Neural cell (in vitro differentiated cells): ENCODE results near the gene RNU6-1. TPM values are rescaled to one million over a fixed set of nuclear protein-coding genes. Genes with fewer than 3 reads are reported as not detected.

Experiments used
- H2AFZ ChIP-seq: fragments of 200-600, 300-800 bp; sonication (generic), shearing (Covaris generic); 2 replicates; pipeline ENCODE4 v1.6.0; 2014; ENCODE audit warnings: low read depth, mild to moderate bottlenecking, antibody characterized with exemption, low read length, moderate library complexity
- H3F3A ChIP-seq: fragments of 200-600 bp; shearing (Covaris generic); 2 replicates; pipeline ENCODE4 v1.6.1; 2016; ENCODE audit warnings: mild to moderate bottlenecking, moderate library complexity, mixed read lengths, antibody characterized with exemption, low read length; ENCODE audit not compliant: insufficient read depth, poor library complexity, severe bottlenecking
- H3K27ac ChIP-seq: fragments of 200-600, 300-800 bp; sonication (generic), shearing (Covaris generic); 2 replicates; pipeline ENCODE4 v1.5.1; 2014; ENCODE audit warnings: mild to moderate bottlenecking, low read length, moderate library complexity
- H3K27me3 ChIP-seq: fragments of 300-800, 200-600 bp; sonication (generic), shearing (Covaris generic); 2 replicates; pipeline ENCODE4 v1.6.0; 2014; ENCODE audit warnings: mild to moderate bottlenecking, low read depth, low read length, moderate library complexity; ENCODE audit not compliant: insufficient read depth
- H3K36me3 ChIP-seq: fragments of 300-800, 200-600 bp; sonication (generic), shearing (Covaris generic); 2 replicates; pipeline ENCODE4 v1.5.1; 2014; ENCODE audit warnings: mild to moderate bottlenecking, antibody characterized with exemption, low read length, moderate library complexity; ENCODE audit not compliant: insufficient read depth
- H3K4me2 ChIP-seq: fragments of 300-800, 200-600 bp; sonication (generic), shearing (Covaris generic); 2 replicates; pipeline ENCODE4 v1.6.0; 2014; ENCODE audit warnings: mild to moderate bottlenecking, low read length
- H3K4me3 ChIP-seq: fragments of 300-800, 200-600 bp; sonication (generic), shearing (Covaris generic); 2 replicates; pipeline ENCODE4 v1.5.1; 2014; ENCODE audit warnings: mild to moderate bottlenecking, low read length, moderate library complexity
- H3K79me2 ChIP-seq: fragments of 200-600 bp; shearing (Covaris generic); replicated peaks from 2 replicates; pipeline ENCODE4 v1.6.0; 2014; ENCODE audit warnings: mild to moderate bottlenecking, low read length, moderate library complexity; ENCODE audit not compliant: insufficient read depth
- H3K9ac ChIP-seq: fragments of 300-800, 200-600 bp; sonication (generic), shearing (Covaris generic); 2 replicates; pipeline ENCODE4 v1.6.1; 2016; ENCODE audit warnings: mild to moderate bottlenecking, low read length, mixed read lengths
- H3K9me2 ChIP-seq: fragments of 200-600 bp; shearing (Covaris generic); 2 replicates; pipeline ENCODE4 v1.6.1; 2016; ENCODE audit warnings: mild to moderate bottlenecking, low read length, mixed read lengths; ENCODE audit not compliant: insufficient read depth
- H3K9me3 ChIP-seq: fragments of 200-600, 300-800 bp; sonication (generic), shearing (Covaris generic); 2 replicates; pipeline ENCODE4 v1.6.1; 2016; ENCODE audit warnings: mild to moderate bottlenecking, mixed run types, low read length, moderate library complexity, mixed read lengths
- H4K20me1 ChIP-seq: fragments of 200-600 bp; shearing (Covaris generic); 2 replicates; pipeline ENCODE4 v1.6.1; 2016; ENCODE audit warnings: mild to moderate bottlenecking, mixed run types; ENCODE audit not compliant: insufficient read depth
- EP300 ChIP-seq: fragments of 450-650 bp; conservative IDR thresholded peaks from 2 replicates; pipeline ENCODE4 v1.6.1; 2014; ENCODE audit warnings: antibody characterized with exemption, mild to moderate bottlenecking, moderate library complexity; ENCODE audit not compliant: poor library complexity, severe bottlenecking
- EZH2 ChIP-seq: fragments of 200-600, 300-800 bp; shearing (Covaris generic), sonication (generic); IDR thresholded peaks from 2 replicates; pipeline ENCODE4 v1.6.1; 2014; ENCODE audit warnings: antibody characterized with exemption, low read length, borderline replicate concordance, mild to moderate bottlenecking; ENCODE audit not compliant: insufficient read depth, poor library complexity, severe bottlenecking
- MXI1 ChIP-seq: fragments of 450-650 bp; conservative IDR thresholded peaks from 2 replicates; pipeline ENCODE4 v1.6.1; 2014; ENCODE audit warnings: antibody characterized with exemption, mild to moderate bottlenecking; ENCODE audit not compliant: poor library complexity, severe bottlenecking
- POLR2AphosphoS5 ChIP-seq: IDR thresholded peaks from 2 replicates; pipeline ENCODE4 v1.6.1; 2012
- RAD21 ChIP-seq: fragments of 450-650 bp; conservative IDR thresholded peaks from 2 replicates; pipeline ENCODE4 v1.6.1; 2014; ENCODE audit warnings: antibody characterized with exemption, mild to moderate bottlenecking, moderate library complexity
- SMC3 ChIP-seq: fragments of 450-650 bp; conservative IDR thresholded peaks from 2 replicates; pipeline ENCODE4 v1.6.1; 2014; ENCODE audit warnings: antibody characterized with exemption, mild to moderate bottlenecking, moderate library complexity; ENCODE audit not compliant: poor library complexity
- TAF1 ChIP-seq: IDR thresholded peaks from 2 replicates; pipeline ENCODE4 v1.6.1; 2012; ENCODE audit warnings: low read depth
- polyA plus RNA-seq: library from polyadenylated mRNA; depleted of rRNA; stranded (reverse); fragments of >200 nt; gene quantifications from 2 replicates; pipeline ENCODE4 v1.2.3, GENCODE V29; 2014
- TF ChIP-seq, protein P1 (sequence below): IDR thresholded peaks from 2 replicates; pipeline ENCODE4 v1.6.1; 2012; ENCODE audit warnings: borderline replicate concordance
- TF ChIP-seq, protein P2 (sequence below): fragments of 450-650 bp; IDR thresholded peaks from 2 replicates; pipeline ENCODE4 v1.5.1; 2014; ENCODE audit warnings: antibody characterized with exemption, mild to moderate bottlenecking, moderate library complexity; ENCODE audit not compliant: poor library complexity, severe bottlenecking

The RNU6-1 gene
- polyA plus RNA-seq, 1 donor from 2014 or later = not detected

DNA sequence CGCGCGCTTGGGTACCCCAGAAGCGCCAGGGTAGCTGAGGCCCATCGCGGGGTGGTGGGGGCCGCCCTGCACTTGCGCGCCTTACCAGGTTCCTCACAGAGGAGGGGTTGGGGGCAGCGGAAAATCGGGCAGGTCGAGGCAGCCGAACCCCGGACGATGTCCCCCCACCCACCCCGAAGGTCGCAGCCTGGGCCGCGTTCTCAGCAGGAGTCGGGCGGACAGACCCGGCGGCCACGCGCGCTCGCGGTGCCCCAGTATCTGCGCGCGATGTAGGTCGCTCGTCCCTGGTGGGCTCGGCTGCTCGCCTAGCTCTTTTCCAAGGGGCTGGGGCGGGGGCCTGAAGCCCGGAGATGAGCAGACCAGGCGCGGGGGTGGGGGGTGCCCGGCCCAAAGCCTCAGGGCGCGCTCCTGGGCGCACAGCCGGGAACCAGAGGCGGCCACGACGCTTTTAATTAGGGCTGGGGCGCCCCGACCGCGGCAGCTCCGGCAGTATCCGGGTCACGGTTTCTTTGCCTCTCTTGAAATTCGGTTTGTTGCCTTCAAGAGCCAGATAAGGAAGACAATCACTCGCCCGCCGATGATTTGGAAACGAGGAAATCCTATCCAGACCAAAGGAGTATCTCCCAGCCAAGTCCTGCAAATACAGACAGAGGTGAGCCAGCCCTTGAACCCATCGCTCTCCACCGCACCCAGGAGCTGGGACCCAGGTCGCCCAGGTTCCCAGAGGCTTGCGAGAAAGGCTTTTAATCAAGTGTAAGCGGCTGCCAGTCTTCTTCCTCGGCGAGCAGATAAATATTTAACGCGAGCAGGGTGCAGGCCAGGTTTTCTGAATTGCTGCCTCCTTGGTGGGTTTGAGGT is 10.0 kb downstream of the RNU6-1 start:
- no peak overlapping the region for H3K4me2 ChIP-seq
- no peaks in the 10 kb centered on the region for H3K36me3 ChIP-seq
- H3K27ac ChIP-seq = no peak overlapping the region
- peaks cover 5% of the 10 kb centered on the region for H3K9me3 ChIP-seq
- no peak overlapping the region for H3K4me3 ChIP-seq
- H3K79me2 ChIP-seq = no peaks in the 10 kb centered on the region
- H3K27me3 ChIP-seq = peaks cover 100% of the 10 kb centered on the region
- TF ChIP-seq MXI1 (no peak), POLR2AphosphoS5 (no peak), RAD21 (no peak), SMC3 (no peak), EZH2 (no peak), EP300 (no peak), TAF1 (no peak)
- TF ChIP-seq, protein P1, sequence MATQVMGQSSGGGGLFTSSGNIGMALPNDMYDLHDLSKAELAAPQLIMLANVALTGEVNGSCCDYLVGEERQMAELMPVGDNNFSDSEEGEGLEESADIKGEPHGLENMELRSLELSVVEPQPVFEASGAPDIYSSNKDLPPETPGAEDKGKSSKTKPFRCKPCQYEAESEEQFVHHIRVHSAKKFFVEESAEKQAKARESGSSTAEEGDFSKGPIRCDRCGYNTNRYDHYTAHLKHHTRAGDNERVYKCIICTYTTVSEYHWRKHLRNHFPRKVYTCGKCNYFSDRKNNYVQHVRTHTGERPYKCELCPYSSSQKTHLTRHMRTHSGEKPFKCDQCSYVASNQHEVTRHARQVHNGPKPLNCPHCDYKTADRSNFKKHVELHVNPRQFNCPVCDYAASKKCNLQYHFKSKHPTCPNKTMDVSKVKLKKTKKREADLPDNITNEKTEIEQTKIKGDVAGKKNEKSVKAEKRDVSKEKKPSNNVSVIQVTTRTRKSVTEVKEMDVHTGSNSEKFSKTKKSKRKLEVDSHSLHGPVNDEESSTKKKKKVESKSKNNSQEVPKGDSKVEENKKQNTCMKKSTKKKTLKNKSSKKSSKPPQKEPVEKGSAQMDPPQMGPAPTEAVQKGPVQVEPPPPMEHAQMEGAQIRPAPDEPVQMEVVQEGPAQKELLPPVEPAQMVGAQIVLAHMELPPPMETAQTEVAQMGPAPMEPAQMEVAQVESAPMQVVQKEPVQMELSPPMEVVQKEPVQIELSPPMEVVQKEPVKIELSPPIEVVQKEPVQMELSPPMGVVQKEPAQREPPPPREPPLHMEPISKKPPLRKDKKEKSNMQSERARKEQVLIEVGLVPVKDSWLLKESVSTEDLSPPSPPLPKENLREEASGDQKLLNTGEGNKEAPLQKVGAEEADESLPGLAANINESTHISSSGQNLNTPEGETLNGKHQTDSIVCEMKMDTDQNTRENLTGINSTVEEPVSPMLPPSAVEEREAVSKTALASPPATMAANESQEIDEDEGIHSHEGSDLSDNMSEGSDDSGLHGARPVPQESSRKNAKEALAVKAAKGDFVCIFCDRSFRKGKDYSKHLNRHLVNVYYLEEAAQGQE = no peak
- TF ChIP-seq, protein P2, sequence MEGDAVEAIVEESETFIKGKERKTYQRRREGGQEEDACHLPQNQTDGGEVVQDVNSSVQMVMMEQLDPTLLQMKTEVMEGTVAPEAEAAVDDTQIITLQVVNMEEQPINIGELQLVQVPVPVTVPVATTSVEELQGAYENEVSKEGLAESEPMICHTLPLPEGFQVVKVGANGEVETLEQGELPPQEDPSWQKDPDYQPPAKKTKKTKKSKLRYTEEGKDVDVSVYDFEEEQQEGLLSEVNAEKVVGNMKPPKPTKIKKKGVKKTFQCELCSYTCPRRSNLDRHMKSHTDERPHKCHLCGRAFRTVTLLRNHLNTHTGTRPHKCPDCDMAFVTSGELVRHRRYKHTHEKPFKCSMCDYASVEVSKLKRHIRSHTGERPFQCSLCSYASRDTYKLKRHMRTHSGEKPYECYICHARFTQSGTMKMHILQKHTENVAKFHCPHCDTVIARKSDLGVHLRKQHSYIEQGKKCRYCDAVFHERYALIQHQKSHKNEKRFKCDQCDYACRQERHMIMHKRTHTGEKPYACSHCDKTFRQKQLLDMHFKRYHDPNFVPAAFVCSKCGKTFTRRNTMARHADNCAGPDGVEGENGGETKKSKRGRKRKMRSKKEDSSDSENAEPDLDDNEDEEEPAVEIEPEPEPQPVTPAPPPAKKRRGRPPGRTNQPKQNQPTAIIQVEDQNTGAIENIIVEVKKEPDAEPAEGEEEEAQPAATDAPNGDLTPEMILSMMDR = no peak
- peaks cover 2% of the 10 kb centered on the region for H4K20me1 ChIP-seq
- no peaks in the 10 kb centered on the region for H3K9me2 ChIP-seq
- H2AFZ ChIP-seq = no peak overlapping the region
- H3K9ac ChIP-seq = no peak overlapping the region
- no peaks in the 10 kb centered on the region for H3F3A ChIP-seq

DNA sequence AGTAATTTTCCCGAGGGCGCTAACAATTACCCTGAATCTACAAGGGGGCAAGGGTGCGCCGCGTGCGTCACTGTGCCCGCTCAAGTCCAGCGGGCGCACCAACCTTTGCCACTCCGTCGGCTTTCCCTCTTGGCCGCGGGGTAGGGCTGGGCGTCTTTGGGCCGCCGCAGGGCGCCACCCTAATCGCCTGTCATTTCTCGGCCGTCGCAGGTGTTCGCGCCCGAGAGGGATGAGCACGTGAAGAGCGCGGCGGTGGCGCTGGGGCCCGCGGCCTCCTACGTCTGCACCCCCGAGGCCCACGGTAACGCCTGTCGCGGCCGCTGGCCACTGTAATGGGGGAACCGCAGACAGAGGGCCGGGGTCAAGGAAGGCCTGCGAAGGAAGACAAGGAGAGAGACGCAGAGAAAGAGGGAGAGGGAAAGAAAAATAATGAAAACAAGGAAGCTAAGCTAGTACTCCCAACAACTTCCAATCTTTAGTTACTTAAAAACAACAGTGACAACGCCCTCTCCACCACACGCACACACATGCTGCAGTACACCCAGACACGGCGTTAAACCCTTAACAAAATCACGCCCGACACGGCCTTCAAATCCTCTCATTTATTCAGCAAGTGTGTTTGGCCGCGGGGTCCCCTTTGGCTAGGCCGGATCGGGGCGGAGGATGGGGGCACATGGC is 10.7 kb downstream of the RNU6-1 start:
- H3K36me3 ChIP-seq = no peaks in the 10 kb centered on the region
- H3K9me2 ChIP-seq = no peaks in the 10 kb centered on the region
- no peak overlapping the region for H3K4me2 ChIP-seq
- peaks cover 5% of the 10 kb centered on the region for H3K9me3 ChIP-seq
- no peak overlapping the region for H3K9ac ChIP-seq
- peaks cover 4% of the 10 kb centered on the region for H4K20me1 ChIP-seq
- H2AFZ ChIP-seq = no peak overlapping the region
- H3F3A ChIP-seq = no peaks in the 10 kb centered on the region
- no peaks in the 10 kb centered on the region for H3K79me2 ChIP-seq
- peaks cover 100% of the 10 kb centered on the region for H3K27me3 ChIP-seq
- H3K4me3 ChIP-seq = no peak overlapping the region
- no peak overlapping the region for H3K27ac ChIP-seq
- no peak for TF ChIP-seq EP300
- TF ChIP-seq TAF1 = no peak
- peak; percentile 86 for TF ChIP-seq EZH2
- peak; percentile 0 for TF ChIP-seq POLR2AphosphoS5
- TF ChIP-seq SMC3 = no peak
- TF ChIP-seq, protein P2 = no peak
- TF ChIP-seq, protein P1 = no peak
- no peak for TF ChIP-seq RAD21
- no peak for TF ChIP-seq MXI1
